H1 (cell line): ENCODE data around the gene ADCY2.

ENCODE experiments used
- ATF3 ChIP-seq: IDR thresholded peaks from 2 replicates; pipeline ENCODE4 v1.6.1; 2011; ENCODE audit warnings: low read depth, mild to moderate bottlenecking, low read length; ENCODE audit not compliant: insufficient read depth
- CTCF ChIP-seq, 3 experiments: IDR thresholded peaks; 1 replicate in 2 of 3; 2 replicates in 1 of 3; pipeline versions ENCODE4 v1.5.1 to v1.6.1; 2011; ENCODE audit warnings: low read length in 3 of 3, mild to moderate bottlenecking in 3 of 3, inconsistent platforms in 2 of 3, low read depth in 1 of 3, moderate library complexity in 1 of 3; ENCODE audit not compliant: insufficient read depth in 1 of 3; ENCODE audit errors: control extremely low read depth in 1 of 3
- JUND ChIP-seq: IDR thresholded peaks from 2 replicates; pipeline ENCODE4 v1.6.1; 2011; ENCODE audit warnings: mild to moderate bottlenecking, improper control_type of control experiment, low read length
- MAFK ChIP-seq: IDR thresholded peaks from 2 replicates; pipeline ENCODE4 v1.6.1; 2012; ENCODE audit warnings: low read depth, mild to moderate bottlenecking, improper control_type of control experiment, low read length
- MAX ChIP-seq: IDR thresholded peaks from 2 replicates; pipeline ENCODE4 v1.6.1; 2012; ENCODE audit warnings: inconsistent platforms

GRCh38 chr5:7706256-7706655 lies 310.3 kb downstream of the ADCY2 start:
- TF ChIP-seq ATF3 (no peak), MAX (no peak), MAFK (no peak), CTCF (IDR thresholded peaks at IDR 0.05; ENCODE audit: control extremely low read depth in 1 of 3, insufficient read depth in 1 of 3, low read depth in 1 of 3, low read length in 3 of 3) (no peak), JUND (no peak)
